Measurements from ENCODE around the gene ETV6.
"Not testable (repeated sequence)": the region's sequence is repeated elsewhere in the genome, so short reads cannot be mapped to it uniquely, and the experiment has no call there.

Gene ETV6

GRCh38 chr12:11888029-11888428, 238.6 kb downstream of the ETV6 start:
- no peak for DNase-seq

- DNase-seq: peak; percentile 38 to 67 (median 64)
These were observed 241.9 kb downstream of the ETV6 start for GRCh38 chr12:11891346-11891745.

DNA sequence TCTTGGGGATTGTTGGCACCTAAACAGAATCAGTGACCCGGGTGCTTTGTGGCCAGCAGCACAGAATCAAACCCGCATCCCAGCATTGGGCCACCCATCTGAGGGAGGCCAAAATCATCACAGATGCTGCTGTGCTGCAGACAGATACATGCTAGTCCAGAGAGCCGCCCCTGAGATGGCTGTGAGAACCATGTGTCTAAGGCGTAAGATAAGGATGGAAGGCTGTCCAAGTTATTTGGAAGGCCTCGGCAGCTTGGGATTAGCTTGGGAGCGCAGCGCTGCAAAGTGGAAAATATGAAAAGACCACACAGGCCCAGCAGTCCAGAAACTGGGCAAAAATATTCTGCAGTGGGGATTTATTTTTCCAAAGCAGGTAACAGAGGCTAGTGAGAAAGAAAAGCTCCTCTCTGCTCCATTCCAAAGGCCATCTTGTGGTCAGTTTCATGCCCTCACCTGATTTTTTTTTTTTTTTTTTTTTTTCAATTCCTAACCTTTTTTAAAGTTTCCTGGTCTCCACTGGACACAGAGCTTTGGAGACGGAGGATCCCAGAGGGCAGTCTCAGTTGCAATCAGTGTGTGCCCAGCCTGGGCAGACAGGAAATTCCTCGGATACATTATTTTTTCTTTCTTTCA, 242.4 kb downstream of the ETV6 start:
- no peak for DNase-seq

DNA sequence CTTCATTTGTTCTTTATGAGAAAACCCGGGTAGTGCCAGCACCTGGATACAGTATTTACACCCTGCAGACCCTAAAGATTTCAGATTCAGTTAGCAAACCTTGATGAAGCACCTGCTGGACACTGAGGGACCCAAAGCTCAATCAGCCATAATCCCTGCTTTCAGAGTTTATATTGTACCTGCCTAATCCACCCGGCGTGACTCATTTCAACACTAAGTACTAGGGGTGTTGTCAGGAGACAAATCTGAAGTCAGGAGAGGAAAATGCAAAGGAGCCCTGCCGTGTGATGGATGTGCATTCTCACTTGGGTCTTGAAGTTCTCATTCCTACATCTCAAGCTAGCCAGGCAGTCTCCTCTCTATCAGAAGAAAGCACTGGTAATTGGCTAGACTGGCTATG, 244.5 kb downstream of the ETV6 start:
- no peak for DNase-seq

- DNase-seq: no peak
These were observed 245.4 kb downstream of the ETV6 start for GRCh38 chr12:11894890-11895289.

DNA sequence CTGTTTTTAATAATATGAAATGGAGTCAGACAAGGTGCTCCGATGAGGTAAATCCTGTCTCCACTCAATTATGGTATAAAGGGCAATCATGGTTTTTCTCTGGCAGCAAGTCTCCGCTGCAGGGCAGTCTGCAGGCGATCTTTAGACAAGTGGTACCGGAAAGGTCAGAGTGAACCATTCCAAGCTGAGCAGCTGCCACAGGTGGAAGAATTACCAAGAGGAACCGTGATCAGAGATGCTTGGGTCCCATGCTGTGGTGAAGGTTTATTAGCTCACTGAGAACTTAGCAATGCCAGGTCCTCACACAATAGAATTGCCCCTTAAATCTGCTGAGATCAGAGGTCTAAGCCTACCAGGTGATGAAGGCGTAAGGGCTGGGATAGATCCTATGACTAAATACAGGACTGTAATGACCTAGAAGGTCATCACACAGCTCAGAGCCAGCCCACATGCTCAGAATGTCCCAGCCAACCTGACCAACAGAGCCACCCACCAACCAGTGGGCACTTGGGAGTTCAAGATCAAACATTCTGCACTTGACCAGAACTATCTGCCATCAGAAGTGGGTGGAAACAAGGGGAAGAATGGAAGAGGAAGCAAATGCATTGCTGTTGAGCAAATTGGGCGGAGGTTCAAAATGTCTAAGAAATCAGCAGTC, 246.1 kb downstream of the ETV6 start:
- peak; percentile 78 to 91 (median 84) for DNase-seq

- peak in 1 of 4 experiments; percentile 18 for DNase-seq
These were observed 247.0 kb downstream of the ETV6 start for GRCh38 chr12:11896417-11896929.

- DNase-seq: no peak
These were observed 248.4 kb downstream of the ETV6 start for GRCh38 chr12:11897923-11898322.

DNA sequence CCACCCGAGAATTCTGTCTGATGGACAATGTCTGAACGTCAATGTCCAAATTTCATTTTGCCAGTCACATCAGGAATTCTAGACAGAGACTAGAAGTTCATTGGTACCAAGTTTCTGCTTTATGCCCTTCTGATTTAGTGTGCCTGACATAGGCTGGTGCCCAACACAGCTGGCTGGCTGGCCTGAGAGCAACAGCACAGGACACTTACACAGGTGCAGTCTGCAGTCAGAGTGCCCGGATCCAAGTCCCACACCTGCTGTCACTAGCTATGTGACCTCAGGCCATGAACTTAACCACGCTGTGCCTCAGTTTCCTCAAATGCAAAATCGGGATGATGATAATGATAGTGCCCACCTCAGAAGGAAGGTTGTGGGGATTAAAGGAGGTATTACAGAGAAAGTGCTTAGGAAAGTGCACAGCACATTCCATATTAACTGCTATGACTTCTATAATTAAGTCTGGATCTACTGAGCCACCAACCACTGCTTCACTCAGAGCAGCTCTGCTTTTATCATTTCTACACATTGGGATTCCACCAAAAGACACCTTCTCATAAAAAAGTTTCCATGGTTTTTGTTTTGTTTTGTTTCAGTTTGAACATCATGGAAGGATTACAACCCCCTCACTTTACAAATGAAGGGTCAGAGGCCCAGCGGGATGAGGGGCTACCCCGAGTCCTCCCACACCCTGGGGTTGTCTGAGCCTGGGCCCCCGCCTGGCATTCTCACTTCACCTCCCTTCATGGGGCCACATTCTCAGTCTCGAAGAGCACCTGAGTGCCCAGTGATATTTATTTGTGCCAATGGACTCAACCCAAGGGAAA, 252.4 kb downstream of the ETV6 start:
- DNase-seq: no peak

GRCh38 chr12:11902525-11902875, 253.0 kb downstream of the ETV6 start:
- no peak for DNase-seq

DNA sequence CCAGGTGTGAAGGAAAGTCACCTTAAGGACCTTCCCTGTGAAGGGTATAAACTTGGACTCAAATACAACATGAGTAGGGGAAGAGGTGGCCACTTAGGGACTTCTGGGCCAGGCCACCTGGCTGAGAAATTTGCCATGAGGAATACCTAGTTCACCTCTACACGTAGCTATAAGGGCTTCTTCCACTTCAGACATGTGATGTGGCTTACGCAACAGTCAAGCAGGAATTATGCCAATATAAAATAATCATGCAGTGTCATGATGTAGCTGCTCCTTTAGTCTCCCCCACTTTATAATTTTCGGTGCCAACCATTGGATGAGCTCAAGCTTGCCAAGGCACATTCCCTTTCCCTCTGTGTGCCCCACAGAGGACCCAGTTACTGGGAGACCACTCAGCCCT, 254.7 kb downstream of the ETV6 start:
- DNase-seq: no peak

DNA sequence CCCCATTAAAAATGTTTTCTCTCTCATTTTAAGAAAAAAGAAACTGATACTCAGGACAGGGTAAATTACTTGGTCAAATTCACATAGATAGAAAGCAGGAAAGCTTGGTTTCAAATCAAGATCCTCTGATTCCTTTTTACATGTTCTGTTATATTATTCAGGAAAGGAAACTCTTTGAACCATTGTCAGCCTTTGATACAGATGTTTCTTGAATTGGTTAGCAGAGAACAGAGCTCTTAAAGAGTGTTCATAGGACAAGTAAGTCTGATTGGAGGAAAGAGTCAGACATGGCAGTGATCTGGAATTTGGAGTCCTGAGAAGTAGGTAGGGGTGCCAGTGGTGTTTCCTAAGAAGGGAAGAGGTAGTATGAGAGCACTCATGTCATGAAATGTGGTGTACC, 256.1 kb downstream of the ETV6 start:
- no peak for DNase-seq

DNA sequence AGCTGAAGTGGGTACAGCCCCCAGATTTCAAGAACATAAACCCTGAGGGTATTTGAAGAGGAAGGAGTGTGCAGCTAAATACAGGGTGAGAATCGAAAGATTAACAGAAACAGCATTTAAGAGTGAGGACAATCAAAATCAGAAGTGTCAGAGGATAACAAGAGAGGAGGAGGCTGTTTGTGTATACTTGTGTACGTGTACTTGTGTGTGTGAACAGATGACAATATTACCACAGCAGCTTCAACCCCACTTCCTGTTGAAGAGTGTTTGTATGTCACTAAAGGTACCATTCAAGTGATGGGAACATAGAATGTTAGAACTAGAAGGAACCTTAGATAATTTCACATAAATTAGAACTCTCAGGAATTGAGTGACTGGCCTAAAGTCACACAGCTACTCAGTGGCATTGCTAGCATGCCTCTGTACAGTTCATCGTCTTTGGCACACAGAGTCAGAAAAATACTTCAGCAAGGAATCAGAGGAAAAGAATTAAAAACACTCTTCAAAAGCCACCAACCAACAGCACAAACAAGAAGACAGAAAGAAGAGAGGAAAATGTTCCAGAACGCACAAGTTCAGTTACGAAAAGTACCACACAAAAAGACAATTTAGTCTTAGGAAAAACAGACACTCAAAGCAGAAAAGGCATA, 256.9 kb downstream of the ETV6 start:
- no peak for DNase-seq

DNA sequence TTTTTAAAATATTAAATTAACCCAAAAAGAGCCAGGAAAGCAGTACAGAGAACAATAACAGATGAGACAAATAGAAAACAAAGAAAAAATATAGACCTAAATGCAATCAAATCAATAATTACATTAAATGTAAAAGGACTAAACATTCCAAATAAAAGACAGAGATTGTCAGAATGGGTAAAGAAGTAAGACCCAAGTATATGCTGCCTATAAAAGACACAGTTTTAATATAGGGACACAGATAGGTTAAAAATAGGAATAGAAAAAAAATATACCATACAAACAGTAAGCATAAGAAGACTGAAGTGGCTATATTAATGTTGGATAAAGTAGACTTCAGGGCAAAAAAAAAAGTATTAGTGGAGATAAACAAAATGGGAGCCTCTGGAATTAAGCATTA, 258.2 kb downstream of the ETV6 start:
- DNase-seq: no peak

DNA sequence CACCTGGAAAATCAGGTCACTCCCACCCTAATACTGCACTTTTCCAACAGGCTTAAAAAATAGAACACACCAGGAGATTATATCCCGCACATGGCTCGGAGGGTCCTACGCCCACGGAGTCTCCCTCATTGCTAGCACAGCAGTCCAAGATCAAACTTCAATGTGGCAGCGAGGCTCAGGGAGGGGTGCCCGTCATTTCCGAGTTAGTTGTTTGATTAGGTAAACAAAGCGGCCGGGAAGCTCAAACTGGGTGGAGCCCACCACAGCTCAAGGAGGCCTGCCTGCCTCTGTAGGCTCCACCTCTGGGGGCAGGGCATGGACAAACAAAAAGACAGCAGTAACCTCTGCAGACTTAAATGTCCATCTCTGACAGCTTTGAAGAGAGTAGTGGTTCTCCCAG, 259.9 kb downstream of the ETV6 start:
- DNase-seq: not testable (repeated sequence)

GRCh38 chr12:11916113-11916512, 266.6 kb downstream of the ETV6 start:
- DNase-seq: no peak

DNA sequence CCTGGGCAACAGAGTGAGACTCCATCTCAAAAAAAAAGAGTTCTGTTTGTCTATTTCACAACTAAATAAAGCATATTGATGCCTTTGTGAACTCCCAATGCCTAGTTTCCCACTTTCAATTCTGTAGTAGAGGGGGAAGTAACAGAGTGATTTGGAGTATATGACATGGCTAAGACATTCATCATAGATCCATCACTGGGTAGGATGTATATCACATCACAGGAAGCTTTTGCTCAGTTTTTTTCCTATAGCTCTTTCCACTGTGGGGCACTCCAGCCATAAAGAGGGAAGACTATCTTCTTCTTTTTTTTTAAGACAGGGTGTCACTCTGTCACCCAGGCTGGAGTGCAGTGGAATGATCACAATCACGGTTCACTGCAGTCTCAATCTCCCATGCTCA, 267.3 kb downstream of the ETV6 start:
- DNase-seq: peak; percentile 20 to 72 (median 46)

DNA sequence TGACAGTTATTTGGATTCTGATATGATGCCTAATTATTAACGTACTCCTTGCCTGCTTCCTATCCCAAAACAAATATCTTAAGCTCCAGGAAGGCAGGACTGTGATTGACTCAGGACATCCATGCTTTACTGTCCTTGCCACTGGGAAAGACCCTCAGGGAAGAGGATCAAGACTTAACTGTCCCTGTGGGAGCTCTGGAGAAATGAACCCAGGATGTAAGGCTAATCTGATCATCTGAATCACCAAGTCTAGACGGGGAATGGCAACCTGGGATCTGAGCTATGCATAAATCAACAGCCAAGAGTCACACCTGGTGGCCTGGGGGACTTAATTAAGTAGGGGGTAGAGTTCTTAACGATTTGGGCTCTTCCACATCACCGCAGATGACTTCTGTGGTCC, 268.0 kb downstream of the ETV6 start:
- DNase-seq: no peak

DNA sequence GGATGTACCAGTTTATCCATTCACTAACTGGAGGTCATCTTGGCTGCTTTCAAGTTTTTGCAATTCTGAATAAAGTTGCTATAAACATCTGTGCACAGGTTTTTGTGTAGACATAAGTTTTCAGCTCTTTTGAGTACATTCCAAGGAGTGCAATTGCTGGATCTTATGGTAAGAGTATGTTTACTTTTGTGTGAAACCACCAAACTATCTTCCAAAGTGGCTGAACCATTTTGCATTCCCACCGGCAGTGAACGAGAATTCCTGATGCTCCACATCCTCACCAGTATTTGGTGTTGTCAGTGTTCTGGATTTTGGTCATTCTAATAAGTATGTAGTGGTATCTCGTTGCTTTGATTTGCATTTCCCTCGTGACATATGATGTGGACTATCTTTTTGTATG, 270.8 kb downstream of the ETV6 start:
- no peak for DNase-seq

GRCh38 chr12:11922361-11922760, 272.9 kb downstream of the ETV6 start:
- no peak for DNase-seq

GRCh38 chr12:11923067-11923466, 273.6 kb downstream of the ETV6 start:
- DNase-seq: no peak

- peak in 3 of 4 experiments; percentile 11 to 27 (median 24) for DNase-seq
These were observed 277.9 kb downstream of the ETV6 start for GRCh38 chr12:11927286-11927935.

- DNase-seq: no peak
These were observed 280.2 kb downstream of the ETV6 start for GRCh38 chr12:11929714-11930113.

All from suppressor macrophage (primary cell).